OCI-LY7 (cell line): ENCODE results near the gene ARMH1.

Source experiments
- CTCF ChIP-seq: fragments of 200-600 bp; sonication (generic); conservative IDR thresholded peaks from 2 replicates; pipeline ENCODE4 v1.5.1; 2014; ENCODE audit warnings: mild to moderate bottlenecking, antibody characterized with exemption, low read length, moderate library complexity, mixed read lengths
- EZH2phosphoT487 ChIP-seq: fragments of 200-600 bp; sonication (generic); IDR thresholded peaks from 2 replicates; pipeline ENCODE4 v1.6.1; 2018; ENCODE audit warnings: low read depth, borderline replicate concordance, mild to moderate bottlenecking, mixed run types, antibody characterized with exemption, low read length, moderate library complexity, mixed read lengths

GRCh38 chr1:44662683-44663030 lies 11.9 kb upstream of the ARMH1 start:
- TF ChIP-seq CTCF (no peak), EZH2phosphoT487 (no peak)
